ENCODE measurements around the gene INTS11. TPM values are rescaled to one million over a fixed set of nuclear protein-coding genes. Genes with fewer than 3 reads are reported as not detected.

The INTS11 gene
- total and polyA plus RNA-seq, 2 of the 8 experiments (the other 6 are each of a cell fraction or from before 2014, with no cell fraction given), result 113 to 243 TPM

DNA sequence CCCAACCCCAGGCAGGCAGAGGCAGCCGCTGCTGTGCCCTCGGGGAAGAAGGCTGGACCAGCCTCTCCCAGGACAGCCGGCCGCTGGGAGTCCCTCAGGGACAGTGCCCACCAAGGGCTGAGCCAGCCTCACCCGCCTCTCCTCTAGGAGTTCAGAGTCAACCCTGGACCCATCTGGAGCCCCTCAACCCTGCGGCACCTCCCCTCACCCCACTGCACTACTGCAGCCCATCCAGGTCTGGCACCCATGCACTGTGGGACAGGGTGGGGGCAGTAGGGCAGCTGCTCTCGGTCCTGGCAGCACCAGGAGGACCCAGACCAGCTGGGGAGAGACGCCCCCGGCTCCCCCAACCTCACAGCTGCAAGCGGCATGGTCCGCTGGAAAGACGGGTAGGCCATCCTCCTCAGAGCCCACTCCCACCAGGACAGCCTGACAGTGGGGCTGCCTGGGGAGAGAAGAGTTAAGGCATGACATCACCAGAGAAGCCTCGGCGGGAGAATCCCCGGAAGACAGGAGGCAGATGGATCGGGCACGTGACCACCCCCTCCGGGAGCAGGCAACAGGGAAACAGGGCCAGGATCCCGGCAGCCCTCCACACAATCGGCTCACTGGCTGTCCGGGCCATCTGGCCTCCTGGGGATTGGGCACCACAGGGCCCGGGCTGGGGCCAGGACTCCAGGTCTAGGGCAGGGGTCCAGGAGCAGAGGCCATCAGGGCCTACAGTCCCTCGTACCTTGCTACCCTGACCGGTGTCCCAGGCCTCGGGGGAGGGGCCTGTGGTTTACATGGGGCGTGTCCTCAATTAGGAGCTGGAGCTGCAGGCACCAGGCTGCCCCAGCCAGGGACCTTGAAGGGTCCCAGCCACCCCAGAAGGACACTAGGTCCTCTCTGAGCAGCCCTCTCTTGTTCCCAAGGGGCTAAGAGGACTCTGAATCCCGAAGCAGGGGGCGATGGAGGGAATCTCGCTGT is 19.8 kb downstream of the INTS11 start (continued):
- TF ChIP-seq, protein P1, sequence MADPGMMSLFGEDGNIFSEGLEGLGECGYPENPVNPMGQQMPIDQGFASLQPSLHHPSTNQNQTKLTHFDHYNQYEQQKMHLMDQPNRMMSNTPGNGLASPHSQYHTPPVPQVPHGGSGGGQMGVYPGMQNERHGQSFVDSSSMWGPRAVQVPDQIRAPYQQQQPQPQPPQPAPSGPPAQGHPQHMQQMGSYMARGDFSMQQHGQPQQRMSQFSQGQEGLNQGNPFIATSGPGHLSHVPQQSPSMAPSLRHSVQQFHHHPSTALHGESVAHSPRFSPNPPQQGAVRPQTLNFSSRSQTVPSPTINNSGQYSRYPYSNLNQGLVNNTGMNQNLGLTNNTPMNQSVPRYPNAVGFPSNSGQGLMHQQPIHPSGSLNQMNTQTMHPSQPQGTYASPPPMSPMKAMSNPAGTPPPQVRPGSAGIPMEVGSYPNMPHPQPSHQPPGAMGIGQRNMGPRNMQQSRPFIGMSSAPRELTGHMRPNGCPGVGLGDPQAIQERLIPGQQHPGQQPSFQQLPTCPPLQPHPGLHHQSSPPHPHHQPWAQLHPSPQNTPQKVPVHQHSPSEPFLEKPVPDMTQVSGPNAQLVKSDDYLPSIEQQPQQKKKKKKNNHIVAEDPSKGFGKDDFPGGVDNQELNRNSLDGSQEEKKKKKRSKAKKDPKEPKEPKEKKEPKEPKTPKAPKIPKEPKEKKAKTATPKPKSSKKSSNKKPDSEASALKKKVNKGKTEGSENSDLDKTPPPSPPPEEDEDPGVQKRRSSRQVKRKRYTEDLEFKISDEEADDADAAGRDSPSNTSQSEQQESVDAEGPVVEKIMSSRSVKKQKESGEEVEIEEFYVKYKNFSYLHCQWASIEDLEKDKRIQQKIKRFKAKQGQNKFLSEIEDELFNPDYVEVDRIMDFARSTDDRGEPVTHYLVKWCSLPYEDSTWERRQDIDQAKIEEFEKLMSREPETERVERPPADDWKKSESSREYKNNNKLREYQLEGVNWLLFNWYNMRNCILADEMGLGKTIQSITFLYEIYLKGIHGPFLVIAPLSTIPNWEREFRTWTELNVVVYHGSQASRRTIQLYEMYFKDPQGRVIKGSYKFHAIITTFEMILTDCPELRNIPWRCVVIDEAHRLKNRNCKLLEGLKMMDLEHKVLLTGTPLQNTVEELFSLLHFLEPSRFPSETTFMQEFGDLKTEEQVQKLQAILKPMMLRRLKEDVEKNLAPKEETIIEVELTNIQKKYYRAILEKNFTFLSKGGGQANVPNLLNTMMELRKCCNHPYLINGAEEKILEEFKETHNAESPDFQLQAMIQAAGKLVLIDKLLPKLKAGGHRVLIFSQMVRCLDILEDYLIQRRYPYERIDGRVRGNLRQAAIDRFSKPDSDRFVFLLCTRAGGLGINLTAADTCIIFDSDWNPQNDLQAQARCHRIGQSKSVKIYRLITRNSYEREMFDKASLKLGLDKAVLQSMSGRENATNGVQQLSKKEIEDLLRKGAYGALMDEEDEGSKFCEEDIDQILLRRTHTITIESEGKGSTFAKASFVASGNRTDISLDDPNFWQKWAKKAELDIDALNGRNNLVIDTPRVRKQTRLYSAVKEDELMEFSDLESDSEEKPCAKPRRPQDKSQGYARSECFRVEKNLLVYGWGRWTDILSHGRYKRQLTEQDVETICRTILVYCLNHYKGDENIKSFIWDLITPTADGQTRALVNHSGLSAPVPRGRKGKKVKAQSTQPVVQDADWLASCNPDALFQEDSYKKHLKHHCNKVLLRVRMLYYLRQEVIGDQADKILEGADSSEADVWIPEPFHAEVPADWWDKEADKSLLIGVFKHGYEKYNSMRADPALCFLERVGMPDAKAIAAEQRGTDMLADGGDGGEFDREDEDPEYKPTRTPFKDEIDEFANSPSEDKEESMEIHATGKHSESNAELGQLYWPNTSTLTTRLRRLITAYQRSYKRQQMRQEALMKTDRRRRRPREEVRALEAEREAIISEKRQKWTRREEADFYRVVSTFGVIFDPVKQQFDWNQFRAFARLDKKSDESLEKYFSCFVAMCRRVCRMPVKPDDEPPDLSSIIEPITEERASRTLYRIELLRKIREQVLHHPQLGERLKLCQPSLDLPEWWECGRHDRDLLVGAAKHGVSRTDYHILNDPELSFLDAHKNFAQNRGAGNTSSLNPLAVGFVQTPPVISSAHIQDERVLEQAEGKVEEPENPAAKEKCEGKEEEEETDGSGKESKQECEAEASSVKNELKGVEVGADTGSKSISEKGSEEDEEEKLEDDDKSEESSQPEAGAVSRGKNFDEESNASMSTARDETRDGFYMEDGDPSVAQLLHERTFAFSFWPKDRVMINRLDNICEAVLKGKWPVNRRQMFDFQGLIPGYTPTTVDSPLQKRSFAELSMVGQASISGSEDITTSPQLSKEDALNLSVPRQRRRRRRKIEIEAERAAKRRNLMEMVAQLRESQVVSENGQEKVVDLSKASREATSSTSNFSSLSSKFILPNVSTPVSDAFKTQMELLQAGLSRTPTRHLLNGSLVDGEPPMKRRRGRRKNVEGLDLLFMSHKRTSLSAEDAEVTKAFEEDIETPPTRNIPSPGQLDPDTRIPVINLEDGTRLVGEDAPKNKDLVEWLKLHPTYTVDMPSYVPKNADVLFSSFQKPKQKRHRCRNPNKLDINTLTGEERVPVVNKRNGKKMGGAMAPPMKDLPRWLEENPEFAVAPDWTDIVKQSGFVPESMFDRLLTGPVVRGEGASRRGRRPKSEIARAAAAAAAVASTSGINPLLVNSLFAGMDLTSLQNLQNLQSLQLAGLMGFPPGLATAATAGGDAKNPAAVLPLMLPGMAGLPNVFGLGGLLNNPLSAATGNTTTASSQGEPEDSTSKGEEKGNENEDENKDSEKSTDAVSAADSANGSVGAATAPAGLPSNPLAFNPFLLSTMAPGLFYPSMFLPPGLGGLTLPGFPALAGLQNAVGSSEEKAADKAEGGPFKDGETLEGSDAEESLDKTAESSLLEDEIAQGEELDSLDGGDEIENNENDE (IDR thresholded peaks at IDR 0.05; ENCODE audit: insufficient replicate concordance, low read length), result no peak

All from H1 (cell line).